SK-N-SH (cell line): Measurements from ENCODE around the gene PDK4. TPM values are rescaled to one million over a fixed set of nuclear protein-coding genes. Genes with fewer than 3 reads are reported as not detected.

Source experiments
- CTCF ChIA-PET: fragments of 300-600, 350-600 bp; formaldehyde crosslinking; extraction: SDS; loops from one replicate; lab custom pipeline; 2021; lab: Yijun Ruan, JAX
- POLR2A ChIA-PET: fragments of 350-600 bp; sonication (Branson Sonifier 250); formaldehyde crosslinking; extraction: SDS; loops from one replicate; lab custom pipeline; 2020; ENCODE audit warnings: antibody characterized with exemption, inconsistent platforms; lab: Yijun Ruan, JAX
- DNase-seq: peaks from one replicate; pipeline ENCODE4 v3.0.0; 2012
- H2AFZ ChIP-seq: fragments of 200-600 bp; sonication (generic); 2 replicates; pipeline ENCODE4 v1.8.1; 2016; ENCODE audit warnings: antibody characterized with exemption, mild to moderate bottlenecking, low read depth
- H3F3A ChIP-seq: fragments of 200-600 bp; sonication (generic); replicated peaks from 2 replicates; pipeline ENCODE3; 2016; ENCODE audit warnings: antibody characterized with exemption, mild to moderate bottlenecking; ENCODE audit not compliant: insufficient read depth
- H3K27ac ChIP-seq, 2 experiments: fragments of 200-500 bp in 1 of 2; fragments of 200-600 bp in 1 of 2; sonication (Bioruptor generic) in 1 of 2; sonication (generic), shearing (Covaris generic) in 1 of 2; 2 replicates each; pipeline versions ENCODE4 v1.5.1 to v1.6.1; 2014 to 2016; ENCODE audit warnings: low read depth in 2 of 2, inconsistent platforms in 1 of 2, low read length in 1 of 2, mild to moderate bottlenecking in 1 of 2, mixed read lengths in 1 of 2
- H3K27me3 ChIP-seq: fragments of 200-600 bp; sonication (generic), shearing (Covaris generic); 2 replicates; pipeline ENCODE4 v1.6.1; 2016; ENCODE audit warnings: mixed run types; ENCODE audit not compliant: insufficient read depth
- H3K36me3 ChIP-seq, 2 experiments: fragments of 200-500 bp in 1 of 2; fragments of 200-600 bp in 1 of 2; sonication (Bioruptor generic) in 1 of 2; sonication (generic) in 1 of 2; replicated peaks in 1 of 2; 2 replicates each; pipeline versions ENCODE3 to v1.5.1; 2014 to 2016; ENCODE audit warnings: low read length in 1 of 2, mild to moderate bottlenecking in 1 of 2; ENCODE audit not compliant: insufficient read depth in 2 of 2, control insufficient read depth in 1 of 2
- H3K4me1 ChIP-seq, 2 experiments: fragments of 200-500 bp in 1 of 2; fragments of 200-600 bp in 1 of 2; sonication (Bioruptor generic) in 1 of 2; sonication (generic), shearing (Covaris generic) in 1 of 2; 2 replicates each; pipeline versions ENCODE4 v1.5.1 to v1.6.1; 2014 to 2016; ENCODE audit warnings: low read depth in 1 of 2, low read length in 1 of 2, mixed run types in 1 of 2; ENCODE audit not compliant: insufficient read depth in 2 of 2, control insufficient read depth in 1 of 2
- H3K4me2 ChIP-seq: fragments of 200-600 bp; sonication (generic), shearing (Covaris generic); 2 replicates; pipeline ENCODE4 v1.6.1; 2017; ENCODE audit warnings: mixed run types
- H3K4me3 ChIP-seq, 2 experiments: fragments of 200-500 bp in 1 of 2; fragments of 200-600 bp in 1 of 2; sonication (Bioruptor generic) in 1 of 2; sonication (generic), shearing (Covaris generic) in 1 of 2; 2 replicates each; pipeline versions ENCODE4 v1.5.1 to v1.8.1; 2014 to 2016; ENCODE audit warnings: low read depth in 2 of 2, inconsistent platforms in 1 of 2, low read length in 1 of 2, mild to moderate bottlenecking in 1 of 2, mixed read lengths in 1 of 2, moderate library complexity in 1 of 2
- H3K79me2 ChIP-seq: fragments of 200-600 bp; sonication (generic); 2 replicates; pipeline ENCODE4 v1.8.1; 2017; ENCODE audit warnings: mild to moderate bottlenecking; ENCODE audit not compliant: insufficient read depth
- H3K9ac ChIP-seq: fragments of 200-600 bp; sonication (generic); 2 replicates; pipeline ENCODE4 v1.6.1; 2017; ENCODE audit warnings: mixed run types
- H3K9me2 ChIP-seq: fragments of 200-600 bp; sonication (generic); 2 replicates; pipeline ENCODE4 v1.6.1; 2017; ENCODE audit warnings: mixed run types
- H3K9me3 ChIP-seq: fragments of 200-600 bp; sonication (generic); 2 replicates; pipeline ENCODE4 v1.6.1; 2017; ENCODE audit warnings: mixed run types, mild to moderate bottlenecking, moderate library complexity
- H4K20me1 ChIP-seq: fragments of 200-600 bp; sonication (generic); 2 replicates; pipeline ENCODE4 v1.6.1; 2017; ENCODE audit warnings: mild to moderate bottlenecking, mixed run types; ENCODE audit not compliant: insufficient read depth
- ELF1 ChIP-seq: IDR thresholded peaks from 2 replicates; pipeline ENCODE4 v1.4.0; 2012
- EP300 ChIP-seq, 2 experiments: IDR thresholded peaks; 2 replicates each; pipeline versions ENCODE4 v1.4.0 to v1.6.1; 2012; ENCODE audit warnings: borderline replicate concordance in 1 of 2, low read depth in 1 of 2, low read length in 1 of 2
- FOSL2 ChIP-seq: IDR thresholded peaks from 2 replicates; pipeline ENCODE4 v1.4.0; 2012; ENCODE audit warnings: low read depth, mild to moderate bottlenecking, moderate library complexity, borderline replicate concordance
- RXRA ChIP-seq: IDR thresholded peaks from 2 replicates; pipeline ENCODE4 v1.4.0; 2012; ENCODE audit warnings: low read depth, mild to moderate bottlenecking, borderline replicate concordance
- YY1 ChIP-seq: IDR thresholded peaks from 2 replicates; pipeline ENCODE4 v1.4.0; 2012; ENCODE audit warnings: low read depth, mild to moderate bottlenecking
- WGBS: methylation state at CpG from one replicate; pipeline ENCODE4 v1.1.6; 2017; ENCODE audit warnings: low lambda C conversion rate; 5-methylcytosine and 5-hydroxymethylcytosine counted together
- polyA plus RNA-seq, 3 experiments: library from polyadenylated mRNA; depleted of rRNA; stranded (reverse); fragments of >200 nt; gene quantifications; 2 replicates each; pipeline ENCODE4 v1.2.3, GENCODE V29; 2012
- TF ChIP-seq, protein P1 (sequence below): IDR thresholded peaks from 2 replicates; pipeline ENCODE4 v1.4.0; 2012; ENCODE audit warnings: low read depth, borderline replicate concordance
- TF ChIP-seq, protein P2 (sequence below): IDR thresholded peaks from 2 replicates; pipeline ENCODE4; 2012
- TF ChIP-seq, protein P3 (sequence below): IDR thresholded peaks from 2 replicates; pipeline ENCODE4 v1.4.0; 2012; ENCODE audit warnings: low read depth, borderline replicate concordance
- TF ChIP-seq, protein P4 (sequence below): IDR thresholded peaks from 2 replicates; pipeline ENCODE4 v1.6.1; 2012; ENCODE audit warnings: mild to moderate bottlenecking, low read depth, low read length, moderate library complexity

Gene PDK4
- polyA plus RNA-seq, 1 of the 3 experiments (the other 2 are of a cell fraction): 0.13 TPM

DNA sequence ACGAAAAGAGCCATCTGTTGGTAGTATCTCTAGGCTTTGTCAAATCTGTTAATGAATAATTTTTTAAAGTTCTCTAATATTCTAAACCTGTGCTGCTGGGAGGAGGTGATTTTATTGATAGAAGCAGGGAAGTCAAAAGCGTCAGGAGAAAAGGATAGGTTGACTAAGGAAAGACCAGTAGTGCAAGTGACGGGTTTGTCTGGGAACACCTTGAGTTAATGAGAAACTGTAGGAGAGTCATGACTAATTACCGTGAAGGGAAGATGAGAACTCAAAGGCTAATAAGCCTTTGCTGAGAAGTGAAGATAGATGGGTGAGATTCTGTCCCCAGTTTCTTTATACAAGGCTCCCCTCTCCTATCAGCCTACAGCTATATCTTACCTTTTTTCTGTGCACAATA is 5.0 kb upstream of the PDK4 start:
- Histone ChIP-seq H3F3A (no peaks in the 10 kb centered on the region), H3K27me3 (no peaks in the 10 kb centered on the region), H3K4me2 (no peak overlapping the region), H2AFZ (no peak overlapping the region), H3K27ac (no peak overlapping the region), H3K4me1 (peaks cover 0 to 5% of the 10 kb centered on the region in 2 experiments; a peak in 1 of 4 replicates), H3K79me2 (no peaks in the 10 kb centered on the region), H3K36me3 (no peaks in the 10 kb centered on the region), H3K9ac (no peak overlapping the region), H4K20me1 (no peaks in the 10 kb centered on the region), H3K9me2 (no peaks in the 10 kb centered on the region), H3K4me3 (no peak overlapping the region), H3K9me3 (no peaks in the 10 kb centered on the region)
- POLR2A ChIA-PET: no interaction called here
- WGBS: 29% methylated on average over 4 of the region's 4 CpGs
- no peak for DNase-seq
- CTCF ChIA-PET: interaction anchor here (1.4 kb wide), 1 partner anchor 20 kb away, joined by 3 read pairs; no protein-coding TSS in a partner anchor
- TF ChIP-seq FOSL2 (no peak), ELF1 (no peak), EP300 (IDR thresholded peaks at IDR 0.05; ENCODE audit: borderline replicate concordance in 1 of 2, low read depth in 1 of 2, low read length in 1 of 2) (no peak)
- TF ChIP-seq, protein P1, sequence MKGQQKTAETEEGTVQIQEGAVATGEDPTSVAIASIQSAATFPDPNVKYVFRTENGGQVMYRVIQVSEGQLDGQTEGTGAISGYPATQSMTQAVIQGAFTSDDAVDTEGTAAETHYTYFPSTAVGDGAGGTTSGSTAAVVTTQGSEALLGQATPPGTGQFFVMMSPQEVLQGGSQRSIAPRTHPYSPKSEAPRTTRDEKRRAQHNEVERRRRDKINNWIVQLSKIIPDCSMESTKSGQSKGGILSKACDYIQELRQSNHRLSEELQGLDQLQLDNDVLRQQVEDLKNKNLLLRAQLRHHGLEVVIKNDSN: no peak
- TF ChIP-seq, protein P2, sequence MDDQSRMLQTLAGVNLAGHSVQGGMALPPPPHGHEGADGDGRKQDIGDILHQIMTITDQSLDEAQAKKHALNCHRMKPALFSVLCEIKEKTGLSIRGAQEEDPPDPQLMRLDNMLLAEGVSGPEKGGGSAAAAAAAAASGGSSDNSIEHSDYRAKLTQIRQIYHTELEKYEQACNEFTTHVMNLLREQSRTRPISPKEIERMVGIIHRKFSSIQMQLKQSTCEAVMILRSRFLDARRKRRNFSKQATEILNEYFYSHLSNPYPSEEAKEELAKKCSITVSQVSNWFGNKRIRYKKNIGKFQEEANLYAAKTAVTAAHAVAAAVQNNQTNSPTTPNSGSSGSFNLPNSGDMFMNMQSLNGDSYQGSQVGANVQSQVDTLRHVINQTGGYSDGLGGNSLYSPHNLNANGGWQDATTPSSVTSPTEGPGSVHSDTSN: no peak

DNA sequence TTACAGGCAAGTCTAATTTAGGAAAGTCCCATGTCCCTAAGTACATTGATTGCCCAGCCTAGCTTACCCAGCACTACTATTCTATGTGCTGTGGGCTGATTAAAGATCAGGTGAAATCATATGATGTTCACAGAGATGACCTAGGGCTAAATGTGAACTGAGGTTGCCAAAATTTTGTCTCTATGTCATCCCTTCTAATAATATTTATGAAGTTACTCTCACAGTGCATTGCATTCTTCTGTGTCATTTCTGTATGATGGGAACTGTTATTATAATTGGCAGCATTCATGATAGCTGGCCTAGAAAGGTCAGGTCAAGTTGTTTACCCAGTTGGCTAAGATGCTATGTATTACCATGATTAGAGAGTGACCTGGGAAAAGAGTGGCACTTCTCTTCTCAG is 2.8 kb upstream of the PDK4 start:
- ChIA-PET POLR2A (no interaction called here), CTCF (interaction anchor here (0.9 to 1.4 kb wide), 2 partner anchors 22 to 54 kb away, joined by 3 to 4 read pairs; no protein-coding TSS in a partner anchor)
- Histone ChIP-seq H3F3A (no peaks in the 10 kb centered on the region), H3K27ac (no peak overlapping the region), H3K4me2 (no peak overlapping the region), H4K20me1 (no peaks in the 10 kb centered on the region), H3K4me1 (peaks cover 0 to 10% of the 10 kb centered on the region in 2 experiments; a peak in 1 of 4 replicates), H3K36me3 (no peaks in the 10 kb centered on the region), H3K9ac (no peak overlapping the region), H3K9me2 (no peaks in the 10 kb centered on the region), H3K4me3 (no peak overlapping the region), H2AFZ (no peak overlapping the region), H3K9me3 (no peaks in the 10 kb centered on the region), H3K27me3 (no peaks in the 10 kb centered on the region), H3K79me2 (no peaks in the 10 kb centered on the region)
- no peak for TF ChIP-seq RXRA
- no peak for TF ChIP-seq YY1
- TF ChIP-seq, protein P3, sequence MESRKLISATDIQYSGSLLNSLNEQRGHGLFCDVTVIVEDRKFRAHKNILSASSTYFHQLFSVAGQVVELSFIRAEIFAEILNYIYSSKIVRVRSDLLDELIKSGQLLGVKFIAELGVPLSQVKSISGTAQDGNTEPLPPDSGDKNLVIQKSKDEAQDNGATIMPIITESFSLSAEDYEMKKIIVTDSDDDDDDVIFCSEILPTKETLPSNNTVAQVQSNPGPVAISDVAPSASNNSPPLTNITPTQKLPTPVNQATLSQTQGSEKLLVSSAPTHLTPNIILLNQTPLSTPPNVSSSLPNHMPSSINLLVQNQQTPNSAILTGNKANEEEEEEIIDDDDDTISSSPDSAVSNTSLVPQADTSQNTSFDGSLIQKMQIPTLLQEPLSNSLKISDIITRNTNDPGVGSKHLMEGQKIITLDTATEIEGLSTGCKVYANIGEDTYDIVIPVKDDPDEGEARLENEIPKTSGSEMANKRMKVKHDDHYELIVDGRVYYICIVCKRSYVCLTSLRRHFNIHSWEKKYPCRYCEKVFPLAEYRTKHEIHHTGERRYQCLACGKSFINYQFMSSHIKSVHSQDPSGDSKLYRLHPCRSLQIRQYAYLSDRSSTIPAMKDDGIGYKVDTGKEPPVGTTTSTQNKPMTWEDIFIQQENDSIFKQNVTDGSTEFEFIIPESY: no peak
- TF ChIP-seq, protein P4, sequence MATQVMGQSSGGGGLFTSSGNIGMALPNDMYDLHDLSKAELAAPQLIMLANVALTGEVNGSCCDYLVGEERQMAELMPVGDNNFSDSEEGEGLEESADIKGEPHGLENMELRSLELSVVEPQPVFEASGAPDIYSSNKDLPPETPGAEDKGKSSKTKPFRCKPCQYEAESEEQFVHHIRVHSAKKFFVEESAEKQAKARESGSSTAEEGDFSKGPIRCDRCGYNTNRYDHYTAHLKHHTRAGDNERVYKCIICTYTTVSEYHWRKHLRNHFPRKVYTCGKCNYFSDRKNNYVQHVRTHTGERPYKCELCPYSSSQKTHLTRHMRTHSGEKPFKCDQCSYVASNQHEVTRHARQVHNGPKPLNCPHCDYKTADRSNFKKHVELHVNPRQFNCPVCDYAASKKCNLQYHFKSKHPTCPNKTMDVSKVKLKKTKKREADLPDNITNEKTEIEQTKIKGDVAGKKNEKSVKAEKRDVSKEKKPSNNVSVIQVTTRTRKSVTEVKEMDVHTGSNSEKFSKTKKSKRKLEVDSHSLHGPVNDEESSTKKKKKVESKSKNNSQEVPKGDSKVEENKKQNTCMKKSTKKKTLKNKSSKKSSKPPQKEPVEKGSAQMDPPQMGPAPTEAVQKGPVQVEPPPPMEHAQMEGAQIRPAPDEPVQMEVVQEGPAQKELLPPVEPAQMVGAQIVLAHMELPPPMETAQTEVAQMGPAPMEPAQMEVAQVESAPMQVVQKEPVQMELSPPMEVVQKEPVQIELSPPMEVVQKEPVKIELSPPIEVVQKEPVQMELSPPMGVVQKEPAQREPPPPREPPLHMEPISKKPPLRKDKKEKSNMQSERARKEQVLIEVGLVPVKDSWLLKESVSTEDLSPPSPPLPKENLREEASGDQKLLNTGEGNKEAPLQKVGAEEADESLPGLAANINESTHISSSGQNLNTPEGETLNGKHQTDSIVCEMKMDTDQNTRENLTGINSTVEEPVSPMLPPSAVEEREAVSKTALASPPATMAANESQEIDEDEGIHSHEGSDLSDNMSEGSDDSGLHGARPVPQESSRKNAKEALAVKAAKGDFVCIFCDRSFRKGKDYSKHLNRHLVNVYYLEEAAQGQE: no peak
- no peak for DNase-seq
